Caco-2 (cell line): ENCODE measurements around the gene LCN12. TPM values are rescaled to one million over a fixed set of nuclear protein-coding genes. Genes with fewer than 3 reads are reported as not detected.

ENCODE experiments used
- BruUV-seq: library from RNA; stranded (reverse); fragments of 400-500 nt; replicated peaks from 2 replicates; lab custom pipeline; 2021; lab: Mats Ljungman, UMichigan
- CTCF ChIA-PET: fragments of 300-600 bp; sonication (Branson Sonifier 250); formaldehyde crosslinking; loops from one replicate; lab custom pipeline; 2022; ENCODE audit warnings: antibody characterized with exemption; lab: Charles Lee
- POLR2A ChIA-PET: fragments of 300-600 bp; sonication (Branson Sonifier 250); formaldehyde crosslinking; loops from one replicate; lab custom pipeline; 2022; ENCODE audit warnings: antibody characterized with exemption; lab: Charles Lee
- DNase-seq, 2 experiments: peaks; one replicate each; pipeline versions ENCODE4 v3.0.0 to v3.0.0-alpha.2; 2020 to 2022
- H3K27me3 ChIP-seq: replicated peaks from 2 replicates; pipeline ENCODE4 v1.6.0; 2011; ENCODE audit warnings: low read length; ENCODE audit not compliant: control insufficient read depth, insufficient read depth
- H3K36me3 ChIP-seq: 2 replicates; pipeline ENCODE4 v1.5.1; 2011; ENCODE audit warnings: low read length; ENCODE audit not compliant: control insufficient read depth, insufficient read depth
- H3K4me1 ChIP-seq: fragments of 250-450 bp; sonication (Bioruptor Pico); 2 replicates; pipeline ENCODE4 v1.5.1; 2020; ENCODE audit warnings: mild to moderate bottlenecking
- H3K4me3 ChIP-seq: 2 replicates; pipeline ENCODE4 v1.5.1; 2011; ENCODE audit warnings: low read depth, mild to moderate bottlenecking, control low read depth, low read length
- H3K9me3 ChIP-seq: fragments of 250-450 bp; sonication (Bioruptor Pico); 2 replicates; pipeline ENCODE4 v1.5.1; 2020; ENCODE audit warnings: mild to moderate bottlenecking, moderate library complexity
- H3K27ac Mint-ChIP-seq: one replicate; pipeline ENCODE4 v1.8.0; 2022; ENCODE audit warnings: mixed read lengths; ENCODE audit not compliant: unreplicated experiment
- H3K27me3 Mint-ChIP-seq: one replicate; pipeline ENCODE4 v1.8.0; 2022; ENCODE audit warnings: mixed read lengths; ENCODE audit not compliant: insufficient read depth, unreplicated experiment
- H3K36me3 Mint-ChIP-seq: one replicate; pipeline ENCODE4 v1.8.0; 2022; ENCODE audit warnings: mild to moderate bottlenecking, mixed read lengths; ENCODE audit not compliant: insufficient read depth, unreplicated experiment
- H3K4me1 Mint-ChIP-seq: one replicate; pipeline ENCODE4 v1.8.0; 2022; ENCODE audit warnings: low read depth, mixed read lengths; ENCODE audit not compliant: unreplicated experiment
- H3K4me3 Mint-ChIP-seq: one replicate; pipeline ENCODE4 v1.8.0; 2022; ENCODE audit warnings: mild to moderate bottlenecking, moderate library complexity, mixed read lengths; ENCODE audit not compliant: unreplicated experiment
- H3K9me3 Mint-ChIP-seq: one replicate; pipeline ENCODE4 v1.8.0; 2022; ENCODE audit warnings: mixed read lengths; ENCODE audit not compliant: unreplicated experiment
- intact Hi-C: fragments of 100-400 bp; cut with micrococcal nuclease; formaldehyde crosslinking; loops from one replicate; pipeline ENCODE4 v1.10.0; 2022; ENCODE audit not compliant: unreplicated experiment
- total RNA-seq: library from RNA; stranded (reverse); gene quantifications from 2 replicates; pipeline ENCODE4 v1.2.3, GENCODE V29; 2022
- TF ChIP-seq, protein P1 (sequence below), 2 experiments: fragments of 200-600 bp in 1 of 2; IDR thresholded peaks; 1 replicate in 1 of 2; 2 replicates in 1 of 2; pipeline versions ENCODE4 v1.5.1 to v1.8.0; 2011 to 2022; ENCODE audit warnings: antibody characterized with exemption in 1 of 2, control low read depth in 1 of 2, inconsistent platforms in 1 of 2, low read depth in 1 of 2, low read length in 1 of 2, mild to moderate bottlenecking in 1 of 2, moderate library complexity in 1 of 2; ENCODE audit not compliant: insufficient read depth in 1 of 2, severe bottlenecking in 1 of 2, unreplicated experiment in 1 of 2

Gene LCN12
- total RNA-seq, 1 experiment from 2014 or later = 20.0 TPM

GRCh38 chr9:136965771-136966484, 13.9 kb downstream of the LCN12 start:
- Mint-ChIP-seq H3K4me3 (no peak overlapping the region), H3K27ac (no peak overlapping the region)

DNA sequence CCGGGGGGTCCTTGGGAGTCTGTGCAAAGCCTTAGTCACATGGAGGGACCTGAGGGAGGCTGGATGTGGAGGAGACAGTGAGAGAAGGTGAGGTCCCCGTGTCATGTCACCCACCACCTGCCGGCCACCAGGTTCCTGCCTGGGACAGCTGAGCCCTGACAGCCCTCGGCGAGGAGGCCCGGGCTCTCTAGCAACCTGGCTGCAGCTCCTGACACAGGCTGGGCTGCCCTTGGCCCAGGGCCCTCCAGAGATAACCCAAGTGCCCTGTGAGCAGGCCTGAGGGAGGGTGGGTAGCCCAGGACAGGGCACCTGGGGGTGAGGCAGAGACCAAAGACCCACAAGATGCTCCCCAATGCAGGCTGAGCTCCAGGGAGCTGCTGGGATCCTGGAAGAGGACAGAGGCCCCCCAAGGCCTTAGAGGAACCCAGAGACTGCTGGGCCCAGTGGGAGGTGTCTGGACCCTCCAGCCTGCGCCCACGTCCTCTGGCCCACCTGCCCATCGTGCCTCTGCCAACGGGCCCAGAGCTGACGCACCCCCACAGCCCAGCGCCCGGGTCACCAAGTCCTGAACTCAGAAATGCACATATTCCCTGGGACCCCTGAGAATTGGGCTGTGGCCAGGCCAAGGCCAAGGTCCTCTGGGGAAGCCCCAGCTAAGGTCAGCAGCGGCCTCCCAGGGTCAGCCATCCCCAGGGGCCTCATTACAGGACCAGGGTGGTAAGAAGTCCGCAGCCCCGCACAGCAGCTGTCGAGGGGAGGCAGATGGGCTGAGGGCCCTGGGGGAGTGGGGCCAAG, 16.5 kb downstream of the LCN12 start:
- DNase-seq = no peak
- intact Hi-C loops = no loop called here
- H3K27ac Mint-ChIP-seq = no peak overlapping the region
- Histone ChIP-seq H3K36me3 (no peaks in the 10 kb centered on the region), H3K27me3 (no peaks in the 10 kb centered on the region), H3K9me3 (no peaks in the 10 kb centered on the region), H3K4me1 (peaks cover 10% of the 10 kb centered on the region), H3K4me3 (no peak overlapping the region)
- no TSS peak for BruUV-seq
- H3K9me3 Mint-ChIP-seq = no peaks in the 10 kb centered on the region
- no peak overlapping the region for H3K4me3 Mint-ChIP-seq
- H3K27me3 Mint-ChIP-seq = no peaks in the 10 kb centered on the region
- no peaks in the 10 kb centered on the region for H3K4me1 Mint-ChIP-seq
- H3K36me3 Mint-ChIP-seq = peaks cover 5% of the 10 kb centered on the region
- TF ChIP-seq, protein P1, sequence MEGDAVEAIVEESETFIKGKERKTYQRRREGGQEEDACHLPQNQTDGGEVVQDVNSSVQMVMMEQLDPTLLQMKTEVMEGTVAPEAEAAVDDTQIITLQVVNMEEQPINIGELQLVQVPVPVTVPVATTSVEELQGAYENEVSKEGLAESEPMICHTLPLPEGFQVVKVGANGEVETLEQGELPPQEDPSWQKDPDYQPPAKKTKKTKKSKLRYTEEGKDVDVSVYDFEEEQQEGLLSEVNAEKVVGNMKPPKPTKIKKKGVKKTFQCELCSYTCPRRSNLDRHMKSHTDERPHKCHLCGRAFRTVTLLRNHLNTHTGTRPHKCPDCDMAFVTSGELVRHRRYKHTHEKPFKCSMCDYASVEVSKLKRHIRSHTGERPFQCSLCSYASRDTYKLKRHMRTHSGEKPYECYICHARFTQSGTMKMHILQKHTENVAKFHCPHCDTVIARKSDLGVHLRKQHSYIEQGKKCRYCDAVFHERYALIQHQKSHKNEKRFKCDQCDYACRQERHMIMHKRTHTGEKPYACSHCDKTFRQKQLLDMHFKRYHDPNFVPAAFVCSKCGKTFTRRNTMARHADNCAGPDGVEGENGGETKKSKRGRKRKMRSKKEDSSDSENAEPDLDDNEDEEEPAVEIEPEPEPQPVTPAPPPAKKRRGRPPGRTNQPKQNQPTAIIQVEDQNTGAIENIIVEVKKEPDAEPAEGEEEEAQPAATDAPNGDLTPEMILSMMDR (IDR thresholded peaks at IDR 0.05; ENCODE audit: insufficient read depth in 1 of 2, low read depth in 1 of 2, low read length in 1 of 2, severe bottlenecking in 1 of 2, unreplicated experiment in 1 of 2) = no peak
- ChIA-PET POLR2A (no interaction called here), CTCF (interaction anchor here (0.7 kb wide), 1 partner anchor 21 kb away, joined by 4 read pairs; no protein-coding TSS in a partner anchor)

More at GRCh38 chr9:136965771-136966484, 13.9 kb downstream of the LCN12 start:
- H3K36me3 ChIP-seq = no peaks in the 10 kb centered on the region
- peaks cover 18% of the 10 kb centered on the region for H3K4me1 ChIP-seq
- H3K4me3 ChIP-seq = no peak overlapping the region
- ChIA-PET POLR2A (no interaction called here), CTCF (no interaction called here)
- BruUV-seq = no TSS peak
- no peaks in the 10 kb centered on the region for H3K9me3 ChIP-seq
- H3K9me3 Mint-ChIP-seq = no peaks in the 10 kb centered on the region
- TF ChIP-seq, protein P1 (IDR thresholded peaks at IDR 0.05; ENCODE audit: insufficient read depth in 1 of 2, low read depth in 1 of 2, low read length in 1 of 2, severe bottlenecking in 1 of 2, unreplicated experiment in 1 of 2) = no peak
- peaks cover 5% of the 10 kb centered on the region for H3K36me3 Mint-ChIP-seq
- intact Hi-C loops = no loop called here
- H3K27me3 Mint-ChIP-seq = no peaks in the 10 kb centered on the region
- H3K27me3 ChIP-seq = no peaks in the 10 kb centered on the region
- no peak for DNase-seq
- no peaks in the 10 kb centered on the region for H3K4me1 Mint-ChIP-seq

GRCh38 chr9:136969150-136969549, 17.1 kb downstream of the LCN12 start:
- H3K9me3 ChIP-seq = no peaks in the 10 kb centered on the region
- no TSS peak for BruUV-seq
- H3K36me3 ChIP-seq = no peaks in the 10 kb centered on the region
- Mint-ChIP-seq H3K9me3 (no peaks in the 10 kb centered on the region), H3K4me1 (no peaks in the 10 kb centered on the region), H3K27me3 (no peaks in the 10 kb centered on the region), H3K4me3 (no peak overlapping the region), H3K36me3 (peaks cover 5% of the 10 kb centered on the region), H3K27ac (no peak overlapping the region)
- ChIA-PET CTCF (no interaction called here), POLR2A (interaction anchor here (0.8 kb wide), 1 partner anchor 23 kb away, joined by 3 read pairs; the partner anchor contains the start of gene PAXX)
- TF ChIP-seq, protein P1 (IDR thresholded peaks at IDR 0.05; ENCODE audit: insufficient read depth in 1 of 2, low read depth in 1 of 2, low read length in 1 of 2, severe bottlenecking in 1 of 2, unreplicated experiment in 1 of 2) = no peak
- intact Hi-C loops = no loop called here
- no peak for DNase-seq
- peaks cover 7% of the 10 kb centered on the region for H3K4me1 ChIP-seq
- no peak overlapping the region for H3K4me3 ChIP-seq
- no peaks in the 10 kb centered on the region for H3K27me3 ChIP-seq
